MCF 10A (cell line): ENCODE results near the gene ALDH18A1. TPM values are rescaled to one million over a fixed set of nuclear protein-coding genes. Genes with fewer than 3 reads are reported as not detected.
"Not testable (repeated sequence)": the region's sequence is repeated elsewhere in the genome, so short reads cannot be mapped to it uniquely, and the experiment has no call there.

Source experiments
- BruUV-seq: library from RNA; stranded (reverse); fragments of 400-500 nt; replicated peaks from 2 replicates; lab custom pipeline; 2021; lab: Mats Ljungman, UMichigan
- CTCF ChIA-PET: fragments of 300-600 bp; sonication (Branson Sonifier 250); formaldehyde crosslinking; extraction: SDS; loops from one replicate; lab custom pipeline; 2021; ENCODE audit warnings: antibody characterized with exemption, inconsistent platforms; lab: Yijun Ruan, JAX
- POLR2A ChIA-PET: fragments of 300-600, 350-650 bp; sonication (Branson Sonifier 250); formaldehyde crosslinking; extraction: SDS; loops from one replicate; lab custom pipeline; 2020; ENCODE audit warnings: antibody characterized with exemption, inconsistent platforms; lab: Yijun Ruan, JAX
- DNase-seq: peaks from one replicate; pipeline ENCODE4 v3.0.0-alpha.2; 2018; ENCODE audit not compliant: unreplicated experiment
- H3K27ac Mint-ChIP-seq: one replicate; pipeline ENCODE4 v1.8.0; 2022; ENCODE audit warnings: mild to moderate bottlenecking, low read depth, mixed read lengths; ENCODE audit not compliant: unreplicated experiment
- H3K27me3 Mint-ChIP-seq: one replicate; pipeline ENCODE4 v1.8.0; 2022; ENCODE audit warnings: mixed read lengths; ENCODE audit not compliant: insufficient read depth, unreplicated experiment
- H3K36me3 Mint-ChIP-seq: one replicate; pipeline ENCODE4 v1.8.0; 2022; ENCODE audit warnings: mild to moderate bottlenecking, moderate library complexity, mixed read lengths; ENCODE audit not compliant: insufficient read depth, unreplicated experiment
- H3K4me1 Mint-ChIP-seq: one replicate; pipeline ENCODE4 v1.8.0; 2022; ENCODE audit warnings: mixed read lengths; ENCODE audit not compliant: insufficient read depth, unreplicated experiment
- H3K4me3 Mint-ChIP-seq: one replicate; pipeline ENCODE4 v1.8.0; 2022; ENCODE audit warnings: mild to moderate bottlenecking, moderate library complexity, mixed read lengths; ENCODE audit not compliant: unreplicated experiment
- H3K9me3 Mint-ChIP-seq: one replicate; pipeline ENCODE4 v1.8.0; 2022; ENCODE audit warnings: mixed read lengths; ENCODE audit not compliant: unreplicated experiment
- intact Hi-C: fragments of 100-400 bp; cut with micrococcal nuclease; formaldehyde crosslinking; loops from 2 replicates; pipeline ENCODE4 v1.14.1; 2022
- total RNA-seq: library from RNA; stranded (reverse); gene quantifications from 2 replicates; pipeline ENCODE4 v1.2.3, GENCODE V29; 2022
- TF ChIP-seq, protein P1 (sequence below): fragments of 200-600 bp; IDR thresholded peaks from one replicate; pipeline ENCODE4 v1.8.0; 2022; ENCODE audit warnings: antibody characterized with exemption, mild to moderate bottlenecking; ENCODE audit not compliant: unreplicated experiment

The ALDH18A1 gene
- total RNA-seq, 1 experiment from 2014 or later = 91.0 TPM

- TF ChIP-seq, protein P1, sequence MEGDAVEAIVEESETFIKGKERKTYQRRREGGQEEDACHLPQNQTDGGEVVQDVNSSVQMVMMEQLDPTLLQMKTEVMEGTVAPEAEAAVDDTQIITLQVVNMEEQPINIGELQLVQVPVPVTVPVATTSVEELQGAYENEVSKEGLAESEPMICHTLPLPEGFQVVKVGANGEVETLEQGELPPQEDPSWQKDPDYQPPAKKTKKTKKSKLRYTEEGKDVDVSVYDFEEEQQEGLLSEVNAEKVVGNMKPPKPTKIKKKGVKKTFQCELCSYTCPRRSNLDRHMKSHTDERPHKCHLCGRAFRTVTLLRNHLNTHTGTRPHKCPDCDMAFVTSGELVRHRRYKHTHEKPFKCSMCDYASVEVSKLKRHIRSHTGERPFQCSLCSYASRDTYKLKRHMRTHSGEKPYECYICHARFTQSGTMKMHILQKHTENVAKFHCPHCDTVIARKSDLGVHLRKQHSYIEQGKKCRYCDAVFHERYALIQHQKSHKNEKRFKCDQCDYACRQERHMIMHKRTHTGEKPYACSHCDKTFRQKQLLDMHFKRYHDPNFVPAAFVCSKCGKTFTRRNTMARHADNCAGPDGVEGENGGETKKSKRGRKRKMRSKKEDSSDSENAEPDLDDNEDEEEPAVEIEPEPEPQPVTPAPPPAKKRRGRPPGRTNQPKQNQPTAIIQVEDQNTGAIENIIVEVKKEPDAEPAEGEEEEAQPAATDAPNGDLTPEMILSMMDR = no peak
- Mint-ChIP-seq H3K9me3 (no peaks in the 10 kb centered on the region), H3K36me3 (peaks cover 55% of the 10 kb centered on the region), H3K27me3 (no peaks in the 10 kb centered on the region), H3K27ac (no peak overlapping the region), H3K4me3 (no peak overlapping the region), H3K4me1 (no peaks in the 10 kb centered on the region)
- no TSS peak for BruUV-seq
- DNase-seq = no peak
- ChIA-PET POLR2A (interaction anchor here (1.0 kb wide), 1 partner anchor 18 kb away, joined by 3 read pairs; the partner anchor contains the start of gene TCTN3), CTCF (interaction anchor here (0.5 to 1.6 kb wide), 2 partner anchors 18 to 1534 kb away, joined by 3 to 6 read pairs; partner anchors contain the start of gene TCTN3)
- intact Hi-C loops = no loop called here
Measured at GRCh38 chr10:95675403-95676116, 19.0 kb upstream of the ALDH18A1 start.

GRCh38 chr10:95674643-95675042 is 18.1 kb upstream of the ALDH18A1 start:
- no TSS peak for BruUV-seq
- POLR2A ChIA-PET = no interaction called here
- peak overlapping the region; percentile 12 for H3K27ac Mint-ChIP-seq

GRCh38 chr10:95672641-95673040 is 16.1 kb upstream of the ALDH18A1 start:
- intact Hi-C loops, H3K27me3 Mint-ChIP-seq, H3K9me3 Mint-ChIP-seq, DNase-seq, POLR2A ChIA-PET, H3K4me3 Mint-ChIP-seq, BruUV-seq, H3K27ac Mint-ChIP-seq, H3K4me1 Mint-ChIP-seq: not testable (repeated sequence)
- peaks cover 48% of the 10 kb centered on the region for H3K36me3 Mint-ChIP-seq
- CTCF ChIA-PET = interaction anchor here (0.7 to 1.2 kb wide), 2 partner anchors 17 to 451 kb away, joined by 3 read pairs; no protein-coding TSS in a partner anchor

More at GRCh38 chr10:95674643-95675042, 18.1 kb upstream of the ALDH18A1 start:
- DNase-seq = no peak
- intact Hi-C loops = no loop called here
- H3K9me3 Mint-ChIP-seq = no peaks in the 10 kb centered on the region
- H3K4me3 Mint-ChIP-seq = no peak overlapping the region
- CTCF ChIA-PET = interaction anchor here (0.5 to 1.6 kb wide), 2 partner anchors 19 to 1535 kb away, joined by 3 to 6 read pairs; partner anchors contain the start of gene TCTN3
- H3K4me1 Mint-ChIP-seq = no peaks in the 10 kb centered on the region
- H3K36me3 Mint-ChIP-seq = peaks cover 50% of the 10 kb centered on the region
- TF ChIP-seq, protein P1 = no peak
- H3K27me3 Mint-ChIP-seq = no peaks in the 10 kb centered on the region

DNA sequence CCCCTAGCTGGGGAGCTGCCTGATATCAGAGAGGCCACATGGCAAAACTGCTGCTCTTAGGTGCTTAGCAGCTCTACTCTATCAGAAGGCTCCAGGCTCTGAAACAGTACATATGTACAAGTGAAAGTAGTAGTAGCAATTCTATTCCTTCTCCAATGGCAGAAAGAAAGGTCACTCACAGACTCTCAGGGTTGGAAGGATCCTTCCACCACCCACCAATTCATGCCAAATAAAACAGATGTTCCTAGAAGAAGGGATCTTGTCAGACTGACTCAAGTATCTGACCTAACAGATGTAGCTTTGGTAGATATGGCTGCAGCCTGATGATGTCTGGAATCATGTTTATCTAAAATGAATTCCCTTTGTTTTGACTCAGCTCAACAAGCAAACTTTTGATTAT is 8.0 kb upstream of the ALDH18A1 start:
- no peaks in the 10 kb centered on the region for H3K27me3 Mint-ChIP-seq
- H3K4me3 Mint-ChIP-seq = no peak overlapping the region
- ChIA-PET CTCF (interaction anchor here (0.8 to 1.2 kb wide), 2 partner anchors 226 to 234 kb away, joined by 3 read pairs; no protein-coding TSS in a partner anchor), POLR2A (interaction anchor here (1.7 kb wide), 1 partner anchor 8 kb away, joined by 6 read pairs; the partner anchor contains the start of gene ALDH18A1)
- H3K27ac Mint-ChIP-seq = no peak overlapping the region
- H3K4me1 Mint-ChIP-seq = no peaks in the 10 kb centered on the region
- BruUV-seq = no TSS peak
- TF ChIP-seq, protein P1 = no peak
- H3K36me3 Mint-ChIP-seq = peaks cover 44% of the 10 kb centered on the region
- DNase-seq = no peak
- no peaks in the 10 kb centered on the region for H3K9me3 Mint-ChIP-seq
- intact Hi-C loops = no loop called here
